GM21529 (cell line): Measurements from ENCODE around the gene RNF220.

Experiments
- ATAC-seq: cut with Tn5 transposase; IDR thresholded peaks from one replicate; pipeline ENCODE4 v1.9.1; 2021; ENCODE audit not compliant: unreplicated experiment

The RNF220 gene

GRCh38 chr1:44606701-44607281 is 201.7 kb downstream of the RNF220 start:
- ATAC-seq = no peak

DNA sequence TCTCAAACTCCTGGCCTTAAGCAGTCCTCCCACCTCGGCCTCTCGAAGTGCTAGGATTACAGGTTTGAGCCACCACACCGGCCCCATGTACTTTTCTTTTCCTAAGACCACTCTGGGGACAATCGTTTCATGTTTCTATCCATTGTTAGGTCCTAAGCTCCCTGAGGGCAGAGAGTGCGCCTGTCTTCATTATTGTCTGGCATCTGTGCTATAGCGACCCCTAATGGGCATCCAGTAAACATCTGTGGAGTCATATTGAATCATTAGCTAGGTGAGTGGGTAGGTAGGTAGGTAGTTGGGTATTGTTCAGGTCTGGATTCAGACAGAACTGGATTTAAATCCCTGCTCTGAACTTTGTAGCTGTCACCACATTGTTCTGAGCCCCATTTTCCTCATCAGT is 203.1 kb downstream of the RNF220 start:
- ATAC-seq = no peak

DNA sequence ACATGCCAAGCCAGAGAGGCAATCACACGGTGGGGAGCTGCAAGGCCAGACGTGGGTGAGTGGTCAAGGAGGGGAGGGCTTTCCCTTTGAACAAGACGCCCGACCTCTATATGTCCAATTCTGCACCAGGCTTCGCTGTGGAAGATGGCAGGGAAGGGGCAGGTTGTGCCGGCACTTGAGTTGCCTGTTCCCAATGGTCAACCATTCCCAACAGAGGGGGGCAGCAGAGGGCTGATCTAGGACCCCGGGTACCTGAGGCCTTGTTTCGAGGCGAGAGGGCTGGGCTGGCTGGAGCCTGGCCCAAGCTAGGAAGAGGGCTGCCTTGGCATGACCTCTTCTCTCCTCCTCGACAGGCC is 204.3 kb downstream of the RNF220 start:
- no peak for ATAC-seq

GRCh38 chr1:44609768-44610526 is 204.9 kb downstream of the RNF220 start:
- ATAC-seq = no peak

GRCh38 chr1:44610527-44611148 is 205.6 kb downstream of the RNF220 start:
- no peak for ATAC-seq

- no peak for ATAC-seq
Measured at GRCh38 chr1:44611419-44611818, 206.4 kb downstream of the RNF220 start.

GRCh38 chr1:44611866-44612265 is 206.8 kb downstream of the RNF220 start:
- ATAC-seq = no peak

DNA sequence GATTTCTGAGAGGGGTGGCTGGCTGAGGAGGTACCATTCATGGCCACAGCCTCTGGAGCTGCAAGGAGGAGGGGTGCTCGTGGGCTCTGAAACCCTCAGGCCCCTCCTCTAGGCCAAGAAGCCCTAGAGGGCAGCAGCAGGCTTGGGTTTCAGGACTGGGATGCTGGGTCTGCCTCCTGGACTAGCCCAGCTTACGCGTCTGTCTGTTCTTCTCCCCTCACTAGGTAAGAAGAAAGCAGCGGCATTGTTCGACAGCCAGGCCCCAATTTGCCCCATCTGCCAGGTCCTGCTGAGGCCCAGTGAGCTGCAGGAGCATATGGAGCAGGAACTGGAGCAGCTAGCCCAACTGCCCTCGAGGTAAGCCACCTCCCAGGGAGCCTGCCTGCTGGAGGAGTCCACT is 208.9 kb downstream of the RNF220 start:
- ATAC-seq = no peak

DNA sequence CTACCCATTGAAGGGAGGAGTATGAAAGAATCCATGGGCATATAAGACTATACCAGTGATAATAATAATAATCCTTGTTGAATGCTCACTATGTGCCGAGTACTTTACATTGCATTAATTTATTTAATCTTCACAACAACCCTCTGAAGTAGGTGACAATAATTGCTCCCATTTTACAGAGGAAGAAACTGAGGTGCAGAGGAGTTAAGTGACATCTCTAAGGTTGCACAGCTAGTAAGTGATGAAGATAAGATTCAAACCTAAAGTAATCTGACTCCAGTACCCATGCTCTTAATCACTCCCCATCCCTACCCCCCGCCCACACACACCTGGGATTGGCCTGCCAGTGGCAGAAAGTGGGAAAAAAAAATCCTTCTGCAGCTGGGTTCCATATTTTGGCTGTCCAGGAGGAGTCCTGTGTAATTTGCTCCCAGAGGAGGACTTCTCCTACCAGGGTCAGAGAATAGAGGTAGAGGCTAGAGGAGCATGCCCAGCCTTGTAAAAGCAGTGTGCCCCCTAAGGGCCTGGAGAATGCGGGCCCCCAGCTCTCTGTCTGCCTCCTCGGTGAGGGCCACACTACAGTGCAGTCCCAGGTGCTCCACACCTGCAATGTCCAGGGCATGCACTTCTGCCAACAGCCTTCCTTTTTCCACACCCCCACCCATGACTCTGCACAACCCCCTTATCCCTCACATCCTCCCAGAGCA is 211.4 kb downstream of the RNF220 start:
- ATAC-seq = no peak

DNA sequence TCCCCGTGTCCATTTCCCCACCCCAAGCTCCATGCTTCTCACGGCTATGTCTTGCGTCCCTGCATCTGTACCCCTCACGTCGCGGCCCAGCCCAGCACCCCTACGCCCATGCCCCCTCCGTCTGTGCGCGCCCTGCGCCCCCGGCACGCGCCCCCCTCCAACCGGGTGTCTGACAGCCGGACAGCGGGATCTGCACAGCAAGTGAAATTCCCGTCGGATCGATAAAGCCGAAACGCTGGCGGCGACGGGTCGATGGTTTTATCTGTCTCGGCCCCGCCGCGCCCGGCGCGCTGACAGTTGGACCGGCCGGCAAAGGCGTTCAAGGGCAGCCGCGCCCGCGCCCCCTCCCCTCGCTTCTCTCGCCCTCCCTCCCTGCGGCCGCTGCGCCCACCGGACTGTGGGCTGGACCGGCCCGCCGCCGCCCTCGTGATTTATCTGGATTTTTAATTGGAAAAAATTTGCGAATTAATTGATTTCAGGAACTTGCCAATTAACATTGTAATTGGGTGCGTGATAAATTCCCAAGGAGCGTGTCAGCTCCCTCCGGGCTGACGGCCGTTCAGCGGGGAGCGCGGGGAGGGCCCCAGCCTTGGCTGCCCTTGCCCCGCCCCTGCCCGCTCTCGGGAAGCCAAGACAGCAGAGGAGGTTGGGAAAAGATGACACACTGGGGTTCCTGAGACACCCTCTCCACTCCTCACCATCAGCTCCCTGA is 212.1 kb downstream of the RNF220 start:
- no peak for ATAC-seq

- ATAC-seq = no peak
Measured at GRCh38 chr1:44617703-44618029, 212.6 kb downstream of the RNF220 start.

DNA sequence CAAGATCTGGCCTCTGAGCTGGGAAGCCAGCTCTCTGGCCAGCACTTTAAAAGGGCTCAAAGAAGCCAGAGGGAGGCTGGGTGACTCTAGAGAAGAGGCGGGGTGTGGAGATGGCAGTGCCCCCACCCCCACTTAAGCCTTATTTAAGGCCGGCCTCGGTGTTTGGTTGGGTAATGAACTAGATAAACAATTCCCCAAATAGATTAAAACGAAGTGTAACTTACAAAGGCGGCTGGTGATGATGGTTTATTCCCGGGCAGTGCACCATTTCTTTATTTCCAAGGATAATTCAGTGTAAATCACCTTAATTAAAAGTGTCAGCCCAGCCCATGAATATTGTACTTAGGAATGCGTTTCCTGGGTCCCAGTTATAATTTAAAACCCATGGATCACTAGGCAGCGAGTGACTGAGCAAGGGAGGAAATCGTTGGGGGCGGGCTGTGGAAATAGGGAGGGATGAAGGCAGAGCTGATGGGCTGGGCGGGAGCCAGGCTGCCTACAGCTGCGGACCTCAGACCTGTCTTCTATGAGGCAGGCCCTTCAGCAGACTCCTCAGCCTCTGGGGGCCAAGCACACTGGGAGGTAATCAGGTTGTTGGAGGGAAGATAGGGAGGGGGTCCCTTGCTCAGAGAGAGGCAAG is 214.3 kb downstream of the RNF220 start:
- ATAC-seq = no peak

GRCh38 chr1:44620072-44620471 is 215.0 kb downstream of the RNF220 start:
- ATAC-seq = no peak

- ATAC-seq = no peak
Measured at GRCh38 chr1:44621841-44622286, 216.8 kb downstream of the RNF220 start.

DNA sequence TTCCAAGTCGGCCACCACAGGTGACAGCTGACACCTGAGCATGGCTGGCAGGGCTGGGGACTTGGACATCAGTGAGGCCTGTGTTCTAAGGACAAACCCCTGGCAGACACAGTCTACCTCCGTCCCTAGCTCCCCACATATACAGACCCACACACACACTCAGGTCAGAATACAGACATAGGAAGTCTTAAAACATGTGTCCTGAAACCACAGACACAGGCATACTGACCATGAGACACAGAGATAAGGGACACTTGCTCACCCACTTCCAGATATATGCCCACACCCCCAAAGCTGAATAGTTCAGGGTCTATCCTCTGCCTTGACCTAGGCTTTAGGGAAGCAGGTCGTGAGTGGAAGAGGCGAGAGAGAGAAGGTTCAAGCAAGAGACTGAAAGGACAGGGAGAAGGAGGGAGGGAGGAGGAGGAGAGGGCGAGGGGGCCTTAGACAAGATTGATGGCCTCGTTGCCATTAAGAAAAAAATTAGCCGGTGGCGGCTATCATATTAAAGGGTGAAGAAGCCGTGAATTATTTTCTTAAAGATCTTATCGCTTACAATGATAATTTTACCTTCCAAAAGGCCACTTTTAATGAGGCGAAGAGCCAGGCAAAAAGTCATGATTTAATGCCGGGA is 219.3 kb downstream of the RNF220 start:
- no peak for ATAC-seq

DNA sequence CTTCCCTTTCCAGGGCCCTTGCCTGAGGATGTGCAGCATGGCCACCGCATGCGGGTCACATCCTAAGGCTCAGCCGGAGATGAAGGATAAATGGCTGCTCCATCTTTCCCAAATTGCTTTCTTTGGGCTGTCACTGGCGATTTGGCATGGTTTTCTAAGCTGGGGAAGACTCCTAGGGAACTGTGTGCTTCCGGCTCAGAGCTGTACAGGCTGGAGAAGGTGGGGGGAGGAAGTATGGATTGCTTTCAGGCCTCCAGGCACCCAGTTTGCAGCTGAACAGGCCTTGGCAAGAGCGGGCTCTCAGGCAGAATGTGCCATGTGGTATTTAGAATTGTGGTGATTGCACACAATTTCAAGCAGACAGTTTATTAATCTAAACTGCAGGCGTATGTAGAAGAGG is 220.3 kb downstream of the RNF220 start:
- ATAC-seq = no peak

GRCh38 chr1:44628962-44629756 is 224.1 kb downstream of the RNF220 start:
- no peak for ATAC-seq

DNA sequence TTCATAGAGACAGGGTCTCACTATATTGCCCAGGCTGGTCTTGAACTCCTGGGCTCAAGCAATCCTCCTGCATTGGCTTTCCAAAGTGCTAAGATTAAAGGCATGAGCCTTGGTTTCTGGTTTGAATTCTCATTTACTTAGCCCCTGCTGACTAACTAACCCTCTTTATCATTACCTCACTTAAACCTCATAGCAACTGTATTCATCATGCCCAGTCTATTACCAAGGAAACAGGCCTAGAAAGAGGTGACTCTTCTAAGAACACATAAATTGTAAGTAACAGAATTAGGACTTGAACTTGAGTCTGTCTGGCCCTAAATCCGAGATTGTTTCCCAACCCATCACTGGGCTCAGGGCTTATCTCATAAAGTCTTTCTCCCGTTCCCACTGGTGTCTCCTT is 225.1 kb downstream of the RNF220 start:
- ATAC-seq = no peak

GRCh38 chr1:44631333-44631646 is 226.2 kb downstream of the RNF220 start:
- ATAC-seq = peak; percentile 12
